CD4-positive, CD25-positive, alpha-beta regulatory T cell (primary cell): ENCODE measurements around the gene PPP3CB. TPM values are rescaled to one million over a fixed set of nuclear protein-coding genes. Genes with fewer than 3 reads are reported as not detected.

Experiments
- ATAC-seq, 2 donors: fragments of 150-1000 bp; cut with Tn5 transposase; one replicate each; pipeline ENCODE4 v1.10.0; 2021; ENCODE audit warnings: low read depth in 2 of 2, moderate number of reproducible peaks in 2 of 2, moderate library complexity in 1 of 2
- DNase-seq, 3 donors: peaks; one replicate each; pipeline versions ENCODE4 v3.0.0 to v3.0.0-alpha.2; 2012 to 2022; ENCODE audit warnings: mixed read lengths in 1 of 3
- H3K27ac ChIP-seq: one replicate; pipeline ENCODE4 v1.7.0; 2013; ENCODE audit warnings: mild to moderate bottlenecking, low read length; ENCODE audit not compliant: insufficient read depth, poor library complexity, severe bottlenecking
- H3K27me3 ChIP-seq: one replicate; pipeline ENCODE4 v1.7.0; 2013; ENCODE audit warnings: low read length; ENCODE audit not compliant: control insufficient read depth, insufficient read depth
- H3K36me3 ChIP-seq: one replicate; pipeline ENCODE4 v1.7.0; 2013; ENCODE audit warnings: mild to moderate bottlenecking, low read length, moderate library complexity; ENCODE audit not compliant: control insufficient read depth, insufficient read depth
- H3K4me1 ChIP-seq: 2 replicates; pipeline ENCODE4 v1.7.0; 2013; ENCODE audit warnings: mild to moderate bottlenecking, low read length; ENCODE audit not compliant: insufficient read depth, control insufficient read depth, poor library complexity, severe bottlenecking
- H3K4me3 ChIP-seq: one replicate; pipeline ENCODE4 v1.7.0; 2013; ENCODE audit warnings: low read depth, mild to moderate bottlenecking, low read length, moderate library complexity
- H3K9me3 ChIP-seq, 2 experiments: 1 replicate in 1 of 2; 2 replicates in 1 of 2; pipeline ENCODE4 v1.7.0; 2013; ENCODE audit warnings: low read length in 2 of 2, mild to moderate bottlenecking in 1 of 2, moderate library complexity in 1 of 2; ENCODE audit not compliant: control insufficient read depth in 2 of 2
- H3K27ac Mint-ChIP-seq, 3 donors: one replicate each; pipeline ENCODE4 v1.8.0; 2020 to 2022; ENCODE audit warnings: mild to moderate bottlenecking in 3 of 3, mixed read lengths in 3 of 3, moderate library complexity in 2 of 3
- H3K27me3 Mint-ChIP-seq: one replicate; pipeline ENCODE4 v1.8.0; 2022; ENCODE audit warnings: mild to moderate bottlenecking, mixed read lengths
- H3K36me3 Mint-ChIP-seq: one replicate; pipeline ENCODE4 v1.8.0; 2020; ENCODE audit warnings: mixed read lengths
- H3K4me1 Mint-ChIP-seq, 4 donors: one replicate each; pipeline ENCODE4 v1.8.0; 2020 to 2022; ENCODE audit warnings: mixed read lengths in 4 of 4, mild to moderate bottlenecking in 1 of 4
- H3K4me3 Mint-ChIP-seq, 4 donors: one replicate each; pipeline ENCODE4 v1.8.0; 2020 to 2022; ENCODE audit warnings: mild to moderate bottlenecking in 4 of 4, mixed read lengths in 4 of 4, moderate library complexity in 3 of 4
- H3K9me3 Mint-ChIP-seq, 7 donors: one replicate each; pipeline ENCODE4 v1.8.0; 2020 to 2022; ENCODE audit warnings: mixed read lengths in 7 of 7, mild to moderate bottlenecking in 3 of 7, moderate library complexity in 2 of 7
- polyA plus RNA-seq, 4 donors: library from polyadenylated mRNA; unstranded; fragments of 300-500 nt; fragmentation: Illumina TruSeq; gene quantifications; one replicate each; pipeline ENCODE4 v1.2.3, GENCODE V29; 2021
- total RNA-seq: library from RNA; stranded (reverse); gene quantifications from one replicate; pipeline ENCODE4 v1.2.3, GENCODE V29; 2022

PPP3CB gene
- total and polyA plus RNA-seq, 5 donors from 2014 or later = 10.8 to 42.4 (median 11.2) TPM

GRCh38 chr10:73439055-73439454 lies 56.8 kb downstream of the PPP3CB start:
- peaks cover 28% of the 10 kb centered on the region for H3K36me3 Mint-ChIP-seq
- H3K27ac Mint-ChIP-seq = no peak overlapping the region

GRCh38 chr10:73433538-73433867 lies 62.3 kb downstream of the PPP3CB start, which contains the start of gene MSS51:
MSS51 (minus strand) TSS chr10:73433561; CDS start chr10:73428284, 5,277 bp downstream.
- peak within 1 kb of the TSS; percentile 27 to 71 (median 31) for H3K27ac Mint-ChIP-seq
- Histone ChIP-seq H3K4me3 (no peak within 1 kb of the TSS), H3K9me3 (no peaks in the 10 kb centered on the region), H3K27ac (peak within 1 kb of the TSS; percentile 19), H3K36me3 (peaks cover 20% of the 10 kb centered on the region), H3K4me1 (peaks cover 8% of the 10 kb centered on the region), H3K27me3 (no peaks in the 10 kb centered on the region)
- peaks cover 0 to 1% (median 0%) of the 10 kb centered on the region in 7 donors for H3K9me3 Mint-ChIP-seq
- no peak within 1 kb of the TSS for H3K4me3 Mint-ChIP-seq
- peaks cover 15% of the 10 kb centered on the region for H3K36me3 Mint-ChIP-seq
- peak in 1 of 2 donors; percentile 12 for ATAC-seq
- peak in 1 of 3 donors; percentile 11 for DNase-seq
- peaks cover 0 to 25% (median 10%) of the 10 kb centered on the region in 4 donors for H3K4me1 Mint-ChIP-seq
- H3K27me3 Mint-ChIP-seq = no peaks in the 10 kb centered on the region

More at GRCh38 chr10:73439055-73439454, 56.8 kb downstream of the PPP3CB start:
- Histone ChIP-seq H3K36me3 (peaks cover 54% of the 10 kb centered on the region), H3K9me3 (no peaks in the 10 kb centered on the region), H3K4me3 (no peak overlapping the region), H3K27ac (no peak overlapping the region), H3K4me1 (no peaks in the 10 kb centered on the region), H3K27me3 (no peaks in the 10 kb centered on the region)
- Mint-ChIP-seq H3K4me3 (no peak overlapping the region), H3K9me3 (no peaks in the 10 kb centered on the region), H3K27me3 (no peaks in the 10 kb centered on the region), H3K4me1 (peaks cover 10 to 23% (median 11%) of the 10 kb centered on the region in 4 donors)
- DNase-seq (no peak), ATAC-seq (no peak)

GRCh38 chr10:73432646-73433537 lies 62.9 kb downstream of the PPP3CB start:
- Histone ChIP-seq H3K36me3 (peaks cover 18% of the 10 kb centered on the region), H3K9me3 (no peaks in the 10 kb centered on the region), H3K27me3 (no peaks in the 10 kb centered on the region), H3K4me1 (peaks cover 8% of the 10 kb centered on the region), H3K4me3 (no peak overlapping the region), H3K27ac (peak overlapping the region; percentile 2)
- Mint-ChIP-seq H3K27me3 (no peaks in the 10 kb centered on the region), H3K4me1 (peaks cover 0 to 25% (median 10%) of the 10 kb centered on the region in 4 donors), H3K4me3 (no peak overlapping the region), H3K27ac (peak overlapping the region in 2 of 3 donors; percentile 31 to 71), H3K9me3 (peaks cover 0 to 1% (median 0%) of the 10 kb centered on the region in 7 donors), H3K36me3 (peaks cover 18% of the 10 kb centered on the region)
- DNase-seq (no peak), ATAC-seq (no peak)

GRCh38 chr10:73426318-73426717 lies 69.5 kb downstream of the PPP3CB start:
- H3K4me1 Mint-ChIP-seq = peaks cover 0 to 19% (median 0%) of the 10 kb centered on the region in 4 donors

GRCh38 chr10:73424478-73424877 lies 71.3 kb downstream of the PPP3CB start:
- H3K27me3 ChIP-seq = no peaks in the 10 kb centered on the region
- H3K27me3 Mint-ChIP-seq = no peaks in the 10 kb centered on the region
- no peaks in the 10 kb centered on the region for H3K4me1 ChIP-seq
- H3K9me3 ChIP-seq = no peaks in the 10 kb centered on the region
- H3K9me3 Mint-ChIP-seq = no peaks in the 10 kb centered on the region
- H3K4me1 Mint-ChIP-seq = peaks cover 0 to 13% (median 2%) of the 10 kb centered on the region in 4 donors
- H3K27ac Mint-ChIP-seq = no peak overlapping the region
- H3K36me3 Mint-ChIP-seq = peaks cover 46% of the 10 kb centered on the region
- H3K4me3 Mint-ChIP-seq = no peak overlapping the region
- peaks cover 53% of the 10 kb centered on the region for H3K36me3 ChIP-seq
- no peak overlapping the region for H3K27ac ChIP-seq
- H3K4me3 ChIP-seq = no peak overlapping the region
- ATAC-seq (no peak), DNase-seq (no peak)

More at GRCh38 chr10:73426318-73426717, 69.5 kb downstream of the PPP3CB start:
- Histone ChIP-seq H3K36me3 (peaks cover 53% of the 10 kb centered on the region), H3K9me3 (no peaks in the 10 kb centered on the region), H3K27ac (no peak overlapping the region), H3K27me3 (no peaks in the 10 kb centered on the region), H3K4me1 (no peaks in the 10 kb centered on the region), H3K4me3 (no peak overlapping the region)
- Mint-ChIP-seq H3K9me3 (peaks cover 0 to 1% (median 0%) of the 10 kb centered on the region in 7 donors), H3K27me3 (no peaks in the 10 kb centered on the region), H3K27ac (no peak overlapping the region), H3K4me3 (no peak overlapping the region), H3K36me3 (peaks cover 46% of the 10 kb centered on the region)
- DNase-seq = no peak
- ATAC-seq = no peak

GRCh38 chr10:73423309-73423708 lies 72.5 kb downstream of the PPP3CB start:
- peaks cover 46% of the 10 kb centered on the region for H3K36me3 Mint-ChIP-seq
- Histone ChIP-seq H3K36me3 (peaks cover 53% of the 10 kb centered on the region), H3K9me3 (no peaks in the 10 kb centered on the region), H3K27me3 (no peaks in the 10 kb centered on the region), H3K27ac (no peak overlapping the region), H3K4me3 (no peak overlapping the region), H3K4me1 (no peaks in the 10 kb centered on the region)
- no peaks in the 10 kb centered on the region for H3K9me3 Mint-ChIP-seq
- DNase-seq (no peak), ATAC-seq (no peak)
- no peak overlapping the region for H3K4me3 Mint-ChIP-seq
- H3K27ac Mint-ChIP-seq = no peak overlapping the region
- peaks cover 0 to 11% (median 2%) of the 10 kb centered on the region in 4 donors for H3K4me1 Mint-ChIP-seq
- H3K27me3 Mint-ChIP-seq = no peaks in the 10 kb centered on the region

- Histone ChIP-seq H3K36me3 (no peaks in the 10 kb centered on the region), H3K9me3 (no peaks in the 10 kb centered on the region), H3K27ac (no peak overlapping the region), H3K27me3 (no peaks in the 10 kb centered on the region), H3K4me3 (no peak overlapping the region), H3K4me1 (peaks cover 9% of the 10 kb centered on the region)
- no peaks in the 10 kb centered on the region for H3K9me3 Mint-ChIP-seq
- no peaks in the 10 kb centered on the region for H3K27me3 Mint-ChIP-seq
- no peaks in the 10 kb centered on the region for H3K36me3 Mint-ChIP-seq
- no peak overlapping the region for H3K27ac Mint-ChIP-seq
- peaks cover 14 to 30% (median 23%) of the 10 kb centered on the region in 4 donors for H3K4me1 Mint-ChIP-seq
- peak overlapping the region in 1 of 4 donors; percentile 22 for H3K4me3 Mint-ChIP-seq
- no peak for DNase-seq
- ATAC-seq = no peak
Measured at GRCh38 chr10:73416571-73416970, 79.3 kb downstream of the PPP3CB start.
